Kidney glomerular epithelial cell (primary cell): ENCODE data around the gene TTC28.
A peak's percentile ranks its signal among the peaks of the same experiment; 100 is the strongest.

Source experiments
- DNase-seq: peaks from one replicate; lab custom pipeline; 2025; lab: John Stamatoyannopoulos, UW

The TTC28 gene

DNA sequence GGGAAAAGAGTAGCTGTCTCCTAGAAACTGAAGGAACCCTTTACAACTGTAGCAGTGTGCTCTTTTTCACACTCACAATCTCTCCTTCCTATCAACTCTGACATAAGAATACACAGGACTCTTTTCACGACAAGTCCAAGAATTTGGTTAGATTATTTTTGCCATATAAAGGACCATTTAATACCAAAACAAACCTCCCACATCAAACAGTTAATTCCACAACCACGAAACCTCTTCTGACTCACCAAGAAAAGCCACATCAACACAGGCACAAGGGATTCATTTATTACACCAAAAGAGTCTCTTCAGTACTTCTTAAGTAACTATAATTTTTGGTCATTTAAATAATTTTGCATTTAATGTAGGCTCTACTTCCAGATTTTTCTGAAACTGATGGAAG lies 538.0 kb downstream of the TTC28 start:
- peak; percentile 72 for DNase-seq

DNA sequence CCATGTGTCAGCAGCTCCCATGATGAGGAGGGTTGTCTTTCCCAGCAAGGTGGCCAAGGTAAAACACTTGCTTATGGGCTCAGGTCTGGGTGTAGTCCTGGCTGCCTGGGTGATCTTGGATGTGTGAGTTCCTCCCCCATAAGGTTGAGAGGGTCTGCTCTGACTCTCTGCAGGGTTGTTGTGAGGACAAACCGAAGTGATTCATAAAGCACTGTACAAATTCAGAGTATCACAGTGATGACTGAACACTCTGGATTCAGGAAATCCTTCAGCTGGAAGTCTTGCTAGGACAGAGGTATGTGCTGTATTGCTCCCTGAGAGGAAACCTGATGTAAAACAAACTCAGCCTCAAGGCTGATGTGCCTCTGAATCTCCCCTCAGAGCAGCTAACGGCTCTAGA lies 539.7 kb downstream of the TTC28 start:
- DNase-seq, result peak; percentile 78

DNA sequence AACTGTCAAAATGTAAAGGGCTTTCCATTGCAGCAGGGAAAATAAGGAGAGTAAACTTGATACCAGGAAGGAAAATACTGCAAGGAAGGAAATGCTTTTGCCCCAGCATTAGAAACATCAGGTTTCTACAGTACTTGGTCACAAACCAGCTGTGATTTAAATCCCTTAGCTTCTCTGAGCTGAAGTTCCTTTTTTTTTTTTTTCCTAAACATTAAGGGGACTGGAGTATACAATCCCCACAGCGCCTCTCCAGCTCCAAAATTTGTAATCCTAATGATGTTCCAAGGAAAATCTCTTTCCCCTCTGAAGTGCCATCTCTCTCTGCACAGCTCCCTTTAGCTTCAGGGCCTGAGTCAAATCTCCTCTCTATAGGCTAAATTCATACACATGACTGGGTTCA lies 540.1 kb downstream of the TTC28 start:
- DNase-seq, result no peak

DNA sequence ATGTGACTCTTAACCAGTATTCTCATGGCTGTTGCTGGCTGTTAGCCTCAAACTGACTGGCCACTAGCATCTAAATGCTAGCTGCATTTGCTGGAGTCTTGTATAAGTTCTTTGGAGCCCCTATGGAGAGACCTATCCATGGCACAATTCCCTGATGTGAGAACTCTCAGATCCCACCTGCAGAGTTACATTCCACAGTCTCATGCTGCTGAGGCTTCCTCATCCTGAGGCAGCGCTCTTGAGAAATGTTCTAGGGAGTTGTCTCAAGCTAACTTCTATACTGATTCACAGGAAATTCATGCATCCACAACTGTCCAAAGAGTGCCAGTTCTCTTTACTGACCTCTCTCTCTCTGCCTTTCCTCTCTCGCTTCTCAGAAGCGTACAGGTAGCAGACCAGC lies 542.6 kb downstream of the TTC28 start:
- no peak for DNase-seq

DNA sequence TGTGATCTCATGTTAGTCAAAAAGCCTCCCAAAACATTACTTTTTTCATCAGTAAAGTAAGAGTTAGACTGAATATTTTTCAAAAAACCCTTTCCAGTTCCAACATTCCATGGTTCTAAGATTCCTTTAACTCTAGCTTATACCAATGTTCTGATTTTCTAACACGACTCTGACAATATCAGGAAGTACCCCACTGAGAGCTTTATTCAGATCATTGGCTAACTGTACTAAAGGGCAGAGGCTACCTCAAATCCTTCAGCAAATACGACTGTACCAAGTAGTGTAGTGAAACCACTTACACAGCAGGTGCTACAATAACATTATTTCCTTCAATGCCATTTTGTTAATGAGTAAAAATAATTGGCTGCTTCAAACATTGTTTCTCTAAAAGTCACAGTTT lies 547.2 kb downstream of the TTC28 start:
- no peak for DNase-seq

DNA sequence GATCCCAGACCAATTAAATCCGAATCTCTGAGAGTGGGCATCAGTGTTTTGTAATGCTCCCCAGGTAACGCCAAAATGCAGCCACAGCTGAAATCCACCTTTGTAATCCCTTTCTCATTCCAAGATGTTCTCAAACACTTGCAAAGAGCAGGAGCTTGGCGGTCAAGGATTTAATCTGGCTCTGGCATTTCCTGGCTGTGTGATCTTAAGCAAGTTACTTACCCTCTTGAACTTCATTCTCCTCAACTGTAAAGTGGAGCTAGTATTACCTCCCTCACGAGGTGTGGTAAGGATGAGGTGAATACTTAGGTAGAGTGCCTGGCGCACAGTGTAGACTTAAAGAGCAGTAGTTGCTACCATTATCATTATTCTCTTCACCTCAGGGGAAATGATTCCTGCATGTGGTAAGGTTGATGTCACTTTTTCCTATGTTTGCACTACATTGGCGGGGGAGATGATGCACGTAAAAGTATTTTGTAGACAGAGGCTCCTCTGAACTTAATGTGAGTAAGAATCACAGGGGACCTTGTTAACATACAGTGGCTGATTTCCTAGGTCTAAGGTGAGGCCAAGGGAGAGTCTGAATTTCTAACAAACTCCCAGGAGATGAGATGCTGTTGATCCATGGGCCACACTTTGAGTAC lies 550.2 kb downstream of the TTC28 start:
- no peak for DNase-seq

DNA sequence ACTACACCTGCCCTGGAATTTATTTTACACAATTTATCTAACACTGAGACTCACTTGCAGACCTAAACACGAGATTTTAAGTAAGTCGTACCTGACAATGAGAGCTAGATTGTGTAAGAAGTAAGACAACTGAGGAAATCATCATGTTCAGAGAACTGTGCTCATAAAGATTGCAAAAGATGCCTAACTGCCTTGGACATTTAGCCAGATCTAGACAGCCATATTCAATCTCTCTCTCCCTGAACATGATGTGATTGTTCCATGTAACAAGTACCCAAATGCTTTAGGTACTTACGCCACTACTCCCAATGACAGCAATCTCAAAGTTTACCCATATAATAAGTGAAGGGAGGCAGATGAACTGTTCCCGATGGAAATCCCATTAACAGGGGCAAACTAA lies 550.8 kb downstream of the TTC28 start:
- no peak for DNase-seq

DNA sequence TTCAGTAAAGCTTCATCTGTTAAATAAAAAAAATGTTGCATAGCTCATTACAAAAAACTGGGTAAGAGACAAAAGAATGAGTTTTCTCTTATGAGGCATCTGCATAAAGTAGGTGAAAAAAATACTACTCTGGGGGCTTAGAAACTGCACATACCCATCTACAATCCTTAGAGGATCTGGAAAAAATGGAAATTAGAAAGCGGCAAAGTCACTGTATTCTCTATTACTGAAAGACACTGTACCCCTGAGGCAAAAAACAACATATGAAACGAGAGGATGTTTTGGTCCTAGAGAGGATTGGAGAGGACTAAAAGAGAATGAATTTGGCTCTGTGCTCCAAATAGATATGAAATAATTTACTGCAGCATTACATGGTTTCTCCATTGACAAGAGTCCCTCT lies 553.8 kb downstream of the TTC28 start:
- DNase-seq, result no peak

DNA sequence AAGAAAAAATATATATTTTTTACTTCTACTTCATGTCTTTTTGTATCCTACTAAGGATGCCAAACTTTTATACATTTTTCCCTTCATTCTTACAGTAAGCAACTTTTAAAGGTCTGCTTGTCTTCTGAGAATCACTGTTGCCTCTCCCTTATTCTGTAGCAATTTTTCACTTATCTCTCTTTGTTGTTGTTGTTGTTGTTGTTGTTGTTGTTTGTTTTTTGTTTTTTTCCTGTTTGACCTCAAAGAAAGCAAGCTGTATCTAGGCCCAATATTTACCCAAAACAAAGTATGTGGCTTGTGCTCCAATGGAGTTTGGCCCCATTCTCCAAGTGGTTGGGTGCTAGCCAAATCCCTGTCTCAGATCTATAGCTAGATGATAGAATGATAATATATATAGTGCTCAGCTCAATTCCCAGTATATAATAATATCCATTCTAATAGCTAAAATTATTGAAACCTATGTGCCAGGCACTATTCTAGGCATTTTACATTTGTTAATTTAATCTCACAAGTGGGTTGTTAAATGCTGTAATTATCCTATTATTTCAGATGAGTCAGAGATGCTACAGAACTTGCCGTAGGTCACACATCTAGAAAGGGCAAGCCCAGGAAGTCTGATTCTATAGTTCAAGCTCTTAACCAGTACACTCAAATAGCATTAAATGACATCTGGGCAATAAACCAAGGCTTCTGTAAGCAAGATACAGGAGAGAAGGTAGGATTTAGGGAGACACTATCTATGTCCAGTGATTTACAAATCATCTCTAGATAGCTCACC lies 555.5 kb downstream of the TTC28 start:
- DNase-seq, result no peak

DNA sequence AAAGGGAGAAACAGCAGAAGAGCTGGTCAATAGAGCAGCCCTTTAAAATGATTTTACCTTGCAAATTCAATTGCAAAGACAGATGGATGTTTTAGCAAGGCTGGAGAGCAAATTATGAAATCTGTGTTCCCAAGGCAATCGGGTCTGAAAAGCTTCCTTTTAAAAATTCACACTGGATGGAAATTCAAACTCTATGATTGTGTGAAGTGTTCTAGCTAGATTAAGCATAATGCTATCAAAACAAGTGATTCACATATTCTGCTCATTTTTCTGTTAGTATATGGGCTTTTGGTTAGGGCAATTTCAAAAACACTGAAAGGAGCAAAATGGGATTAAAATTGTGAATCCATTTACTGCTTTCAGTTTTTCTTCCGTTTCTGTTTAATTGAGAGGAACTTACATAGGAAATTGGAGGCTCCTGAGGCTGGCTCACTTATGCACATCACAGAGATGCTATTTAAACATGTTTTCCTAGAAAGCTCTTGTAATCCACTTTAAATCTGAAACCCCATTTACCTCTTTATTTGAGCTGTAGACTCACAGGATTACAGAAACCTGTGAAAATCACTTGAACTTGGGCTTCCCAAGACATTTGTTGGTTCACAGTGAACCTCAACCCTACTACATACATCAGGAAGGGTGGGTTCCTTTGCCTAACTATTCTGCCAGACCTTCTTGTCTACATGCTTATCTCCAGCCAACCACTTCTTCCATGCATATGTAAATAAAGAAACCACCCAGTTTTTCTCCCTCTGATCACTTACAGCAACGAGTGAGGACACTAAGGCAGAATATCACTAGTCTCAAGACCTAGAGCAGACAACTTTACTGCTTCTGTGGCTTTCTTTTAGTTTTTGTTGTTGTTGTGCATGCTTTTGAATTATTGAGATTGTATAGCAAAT lies 558.7 kb downstream of the TTC28 start:
- no peak for DNase-seq

DNA sequence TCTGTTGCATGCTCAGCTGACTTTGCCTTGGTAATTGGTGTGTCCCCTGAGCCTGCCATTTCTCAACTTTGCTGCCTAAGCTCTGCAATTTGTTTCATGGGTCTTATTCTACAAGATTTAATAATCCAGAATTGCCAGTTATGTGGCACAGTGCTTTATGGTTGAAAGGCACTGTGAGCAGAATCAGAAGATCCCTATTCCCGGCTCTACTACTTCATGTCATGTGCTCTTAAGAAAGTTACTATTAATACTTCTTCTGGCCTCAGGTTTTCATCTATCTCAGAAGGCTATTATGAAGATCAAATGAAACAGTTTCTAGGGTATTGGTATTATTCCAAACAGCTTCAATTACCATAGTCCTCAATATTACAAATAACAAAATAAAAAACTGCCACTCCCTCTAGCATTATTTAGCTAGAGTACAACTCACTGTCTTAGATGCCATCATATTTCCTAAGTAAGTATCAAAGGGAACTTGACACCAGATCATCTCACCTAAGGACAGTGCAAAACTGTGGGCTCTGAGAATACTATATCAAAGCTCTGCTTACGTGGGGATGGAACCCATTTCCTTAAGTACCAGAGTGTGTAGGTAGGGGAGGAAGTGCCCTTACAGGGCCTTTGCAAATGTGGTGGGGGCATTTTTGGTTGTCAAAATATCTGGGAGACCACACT lies 560.5 kb downstream of the TTC28 start:
- no peak for DNase-seq

DNA sequence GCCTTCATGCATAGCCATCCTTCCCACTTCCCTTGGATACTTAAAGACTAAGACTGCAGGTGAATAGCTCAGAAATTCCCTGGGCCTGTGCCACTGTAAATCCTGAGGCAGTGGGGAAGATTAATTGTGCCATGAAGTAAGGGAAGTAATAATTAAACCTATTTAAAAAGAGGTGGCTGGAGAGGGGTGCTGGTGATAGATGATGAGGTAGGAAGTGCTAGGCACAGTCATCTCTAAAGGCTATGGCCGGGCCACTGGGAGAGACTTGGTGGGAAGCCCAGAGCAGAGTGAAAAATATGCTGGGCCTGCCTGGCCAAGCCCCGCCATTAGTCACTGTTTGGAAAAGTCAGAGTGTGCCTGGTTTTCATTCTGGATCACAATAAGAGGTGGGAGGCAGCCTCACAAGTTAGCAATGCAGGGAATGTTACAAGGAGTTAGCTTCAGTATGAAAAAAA lies 563.4 kb downstream of the TTC28 start:
- DNase-seq, result peak; percentile 100

DNA sequence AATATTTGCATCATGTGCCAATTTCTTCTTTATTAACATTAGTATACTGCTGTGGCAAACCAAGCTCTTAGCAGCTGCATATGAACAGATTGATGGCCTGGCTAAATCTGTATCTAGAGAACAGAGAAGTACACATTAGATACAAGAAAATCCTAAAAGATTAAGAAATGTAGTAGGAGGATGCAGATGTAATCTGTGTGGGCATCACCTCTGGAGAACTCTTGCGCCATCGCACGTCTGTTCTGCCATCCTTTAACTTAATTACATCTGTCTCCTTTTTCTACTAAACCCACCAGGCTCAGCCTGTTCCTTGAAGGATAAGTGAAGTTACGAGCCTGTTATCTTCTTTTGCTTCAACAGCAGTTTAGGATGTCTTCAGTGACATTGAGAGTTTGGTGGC lies 564.2 kb downstream of the TTC28 start:
- no peak for DNase-seq

DNA sequence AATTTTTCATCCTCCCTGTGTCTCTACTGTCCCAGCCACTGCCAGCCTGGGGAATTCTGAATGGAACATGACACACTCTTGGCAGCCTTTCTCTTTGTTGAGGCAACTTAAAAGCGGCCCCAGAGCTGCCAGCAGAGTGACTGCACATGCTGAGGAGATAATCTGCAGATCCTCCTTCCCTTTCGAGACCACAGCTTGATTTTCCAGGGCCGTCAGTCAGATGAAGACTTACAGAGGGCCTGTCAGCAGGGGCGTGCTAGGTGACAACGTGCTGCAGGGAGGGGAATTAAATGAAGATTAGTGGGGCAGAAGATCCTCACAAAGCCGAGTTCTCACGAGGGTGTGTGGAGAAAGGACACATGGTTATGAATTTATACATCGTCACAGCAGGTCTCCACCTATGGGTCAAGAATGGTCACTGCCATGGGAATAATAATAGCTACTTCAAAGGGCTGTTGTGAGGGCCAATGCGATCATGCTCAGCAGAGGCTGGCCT lies 567.0 kb downstream of the TTC28 start:
- DNase-seq, result peak; percentile 64

DNA sequence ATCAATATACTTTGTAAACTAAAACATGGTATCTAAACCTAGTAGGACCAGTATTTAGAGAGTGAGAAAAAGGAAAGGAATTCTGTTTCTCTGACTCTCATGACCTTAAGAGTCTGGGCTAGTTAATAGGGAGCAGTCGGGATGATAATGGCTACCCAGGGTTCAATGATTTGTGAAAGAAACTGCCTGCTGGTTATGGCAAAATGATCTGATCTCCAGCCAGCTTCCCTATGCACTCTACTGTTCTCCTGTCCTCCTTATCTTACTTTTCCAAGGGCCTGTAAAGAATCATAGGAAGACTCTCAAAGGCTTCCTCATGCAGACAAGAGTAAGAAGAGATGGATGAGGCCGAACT lies 567.5 kb downstream of the TTC28 start:
- DNase-seq, result peak; percentile 55

DNA sequence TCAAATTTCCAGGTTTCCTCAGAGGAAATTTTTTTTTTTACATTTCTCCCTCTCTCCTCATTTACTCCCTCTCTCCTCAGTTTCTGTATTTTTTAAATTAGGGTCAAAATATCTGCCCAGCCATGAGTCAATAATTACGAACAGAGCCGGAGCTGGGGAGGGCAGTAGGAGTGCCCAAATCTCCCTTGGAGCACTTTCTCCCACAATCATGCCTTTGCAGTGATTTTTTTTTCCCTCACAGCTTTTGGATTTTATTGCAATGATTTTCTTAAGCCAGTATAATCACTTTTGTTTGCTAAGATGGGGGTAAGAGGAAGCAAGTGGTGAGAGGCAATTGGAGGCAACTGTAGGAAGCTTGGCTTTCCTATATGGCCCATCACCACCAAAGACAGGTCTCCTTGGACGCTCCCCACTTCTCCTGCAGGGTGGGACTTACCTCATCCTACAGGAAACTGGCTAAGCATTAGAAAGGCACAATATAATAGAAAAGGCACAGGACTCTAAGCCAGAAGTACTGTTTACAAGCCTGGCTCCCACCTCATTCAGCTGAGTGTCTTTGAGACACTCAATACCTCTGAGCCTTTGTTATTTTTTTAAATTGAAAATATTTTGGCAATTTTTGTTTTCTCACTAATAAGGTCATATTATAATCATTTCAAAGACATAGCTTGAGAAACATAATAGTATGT lies 568.0 kb downstream of the TTC28 start:
- DNase-seq, result no peak

DNA sequence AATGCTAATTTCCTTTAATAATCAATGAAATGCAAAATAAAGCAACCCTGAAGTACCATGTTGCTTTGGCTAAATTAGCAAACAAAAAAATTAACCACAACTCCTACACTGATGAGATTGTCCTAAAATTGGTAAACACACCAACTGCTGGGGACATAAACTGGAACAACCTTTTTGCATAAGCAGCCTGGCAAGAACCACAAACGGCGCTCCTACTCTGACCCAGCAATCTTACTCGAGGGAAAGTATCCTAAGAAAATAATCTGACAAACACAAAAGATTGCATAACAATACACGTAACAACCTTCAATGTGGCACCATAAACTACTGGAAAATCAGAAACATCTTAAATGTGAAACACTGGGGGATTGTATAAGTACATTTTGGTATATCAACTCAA lies 570.8 kb downstream of the TTC28 start:
- DNase-seq, result no peak

DNA sequence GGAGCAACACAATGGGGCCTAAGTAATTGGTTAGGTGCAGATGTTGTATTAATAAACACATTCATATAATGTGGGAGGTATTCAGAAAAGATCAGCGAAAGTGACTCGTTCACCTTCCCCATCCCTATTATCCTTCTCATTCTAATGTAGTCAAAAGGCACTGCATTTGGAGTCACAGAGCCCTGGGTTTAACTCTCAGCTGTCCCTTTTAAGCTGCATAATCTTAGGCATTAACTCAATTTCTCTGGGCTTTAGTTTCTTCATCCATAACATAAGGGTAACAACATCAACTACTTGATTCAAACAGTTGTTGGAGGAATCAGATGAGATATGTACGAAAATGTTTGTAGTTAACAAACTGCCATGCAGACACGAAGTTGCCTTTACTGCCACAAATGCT lies 573.0 kb downstream of the TTC28 start:
- no peak for DNase-seq

DNA sequence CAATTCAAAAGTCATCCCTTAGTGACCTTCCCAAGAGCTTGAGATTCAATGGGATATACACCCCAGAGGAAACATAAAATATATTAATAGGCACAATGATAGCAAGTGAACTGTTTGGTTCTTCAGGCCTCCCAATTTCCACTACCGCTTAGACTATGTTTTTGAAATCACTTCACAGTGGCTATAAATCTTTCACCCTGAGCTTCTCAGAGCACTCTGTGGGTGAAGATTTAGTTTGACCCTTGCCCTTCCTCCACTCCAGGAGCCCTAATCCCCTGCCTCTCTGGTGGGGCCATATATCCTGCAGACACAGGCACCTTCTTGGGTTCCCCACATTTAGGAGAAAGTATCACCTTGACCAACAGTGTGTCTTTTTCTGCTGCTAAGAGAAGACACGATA lies 573.7 kb downstream of the TTC28 start:
- no peak for DNase-seq

DNA sequence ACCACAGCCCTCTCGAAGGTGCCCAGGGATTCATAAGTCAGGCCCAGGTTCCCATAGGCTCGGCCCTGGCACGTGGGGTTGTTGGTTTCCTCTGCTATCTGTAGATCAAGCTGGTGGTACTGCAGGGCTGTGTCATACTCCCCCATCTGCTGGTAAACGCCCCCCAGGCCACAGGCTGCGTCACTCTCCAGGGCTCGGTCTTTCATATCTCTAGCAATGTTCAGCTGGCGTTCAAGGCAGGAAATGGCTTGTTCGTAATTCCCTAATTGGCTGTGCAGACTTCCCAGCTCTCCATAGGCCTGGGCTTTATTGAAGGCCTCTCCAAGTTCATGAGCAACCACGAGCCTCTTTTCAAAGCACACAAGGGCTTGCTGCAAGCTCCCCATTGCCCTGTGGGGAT lies 574.2 kb downstream of the TTC28 start:
- DNase-seq, result no peak

DNA sequence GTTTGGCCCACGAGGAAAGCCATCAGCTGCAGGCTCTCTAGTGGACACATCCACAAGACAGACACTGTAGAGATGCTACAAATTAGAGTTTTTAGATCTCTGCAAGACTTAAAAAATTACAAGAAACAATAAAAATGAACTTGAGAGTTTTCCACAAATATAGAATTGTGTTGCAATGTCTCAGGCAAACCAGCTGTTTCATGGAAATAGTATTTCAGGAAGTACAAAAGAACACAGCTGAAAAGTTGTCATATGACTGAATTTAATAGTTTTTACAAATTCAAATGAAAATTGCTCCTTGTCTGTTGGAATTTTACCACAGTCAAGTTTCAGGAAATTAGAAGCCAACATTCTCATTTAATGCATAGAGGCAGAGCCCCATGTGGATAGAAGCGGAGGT lies 576.0 kb downstream of the TTC28 start:
- DNase-seq, result no peak
